ENCODE measurements around the gene CNBP. TPM values are rescaled to one million over a fixed set of nuclear protein-coding genes. Genes with fewer than 3 reads are reported as not detected.

CNBP gene
- total and polyA plus RNA-seq, 2 of the 4 experiments (the other 2 are of a cell fraction): 217 to 223 TPM

DNA sequence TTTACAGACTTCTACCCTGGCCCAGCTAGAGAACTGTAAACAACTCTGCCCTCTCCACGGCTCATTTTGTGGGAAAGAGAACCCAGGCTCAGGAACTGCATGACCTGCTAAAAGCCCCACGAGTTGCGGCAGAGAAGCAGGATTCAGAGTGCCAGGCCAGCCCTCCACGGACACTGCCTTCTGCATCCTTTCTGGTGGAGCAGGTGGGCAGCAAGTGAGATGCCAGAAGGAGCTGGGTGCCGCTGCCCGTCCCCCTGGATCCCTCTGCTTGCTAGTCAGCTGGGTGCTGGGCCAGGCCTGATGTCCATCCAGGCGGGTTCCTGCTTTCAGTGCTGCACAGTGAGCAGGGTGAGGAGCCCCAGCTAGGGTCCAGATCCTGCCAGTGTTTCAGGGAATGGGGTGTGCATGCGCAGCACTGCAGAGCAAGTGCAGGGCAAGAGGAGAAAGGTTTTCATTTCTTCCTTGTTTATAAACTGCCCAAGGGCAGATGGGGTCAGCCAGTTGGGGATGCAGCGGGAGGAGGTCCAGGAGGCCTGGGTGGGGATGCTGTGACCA is 56.9 kb downstream of the CNBP start:
- Histone ChIP-seq H2BK5ac (ENCODE audit: low read depth, low read length, poor library complexity, severe bottlenecking) (no peak overlapping the region), H3K4me1 (ENCODE audit: control insufficient read depth, insufficient read depth, low read length) (peaks cover 21% of the 10 kb centered on the region), H3K36me3 (ENCODE audit: control insufficient read depth, insufficient read depth, low read length) (peaks cover 22% of the 10 kb centered on the region), H2BK15ac (ENCODE audit: low read depth, low read length) (no peak overlapping the region), H2AK5ac (ENCODE audit: low read depth, low read length) (no peak overlapping the region), H3K18ac (ENCODE audit: low read depth, low read length) (no peak overlapping the region), H3K79me1 (ENCODE audit: low read depth in 1 of 2, low read length in 2 of 2) (no peaks in the 10 kb centered on the region), H4K8ac (ENCODE audit: low read depth in 2 of 2, low read length in 2 of 2) (no peak overlapping the region), H3K9ac (ENCODE audit: low read depth, low read length) (no peak overlapping the region), H4K20me1 (ENCODE audit: insufficient read depth, low read length) (0 out of 2 replicates have a peak, but pooled peaks cover 3% of the 10 kb centered on the region), H4K91ac (ENCODE audit: insufficient read depth, low read depth, low read length) (no peak overlapping the region), H4K5ac (ENCODE audit: low read depth, low read length) (no peak overlapping the region), H2AK9ac (replicated peaks; ENCODE audit: low read depth, low read length, poor library complexity) (no peak overlapping the region), H2AFZ (replicated peaks; ENCODE audit: low read length, poor library complexity) (no peak overlapping the region), H3K14ac (replicated peaks; ENCODE audit: low read depth, low read length) (no peak overlapping the region), H3K9me3 (ENCODE audit: control insufficient read depth, insufficient read depth, low read length) (no peaks in the 10 kb centered on the region), H3K27ac (ENCODE audit: insufficient read depth, low read length) (no peak overlapping the region), H3K23ac (ENCODE audit: low read depth, low read length) (no peak overlapping the region), H3K4ac (ENCODE audit: low read depth, low read length) (no peak overlapping the region), H2BK20ac (ENCODE audit: low read depth, low read length) (no peak overlapping the region), H3K27me3 (ENCODE audit: control insufficient read depth, insufficient read depth, low read length) (no peaks in the 10 kb centered on the region), H3K9me1 (ENCODE audit: insufficient read depth, low read length) (peaks cover 14% of the 10 kb centered on the region), H3K4me3 (ENCODE audit: insufficient read depth, low read depth, low read length) (no peak overlapping the region), H3K4me2 (ENCODE audit: low read depth, low read length) (no peak overlapping the region), H2BK120ac (ENCODE audit: low read depth, low read length) (no peak overlapping the region), H3K56ac (ENCODE audit: extremely low read depth, insufficient read depth, low read length) (no peak overlapping the region)
- dilution Hi-C loops (cut with HindIII; ENCODE audit: low sequenced_read_pairs, unreplicated experiment): no loop called here
- in situ Hi-C loops (cut with MboI; ENCODE audit: low sequenced_read_pairs): no loop called here
- POLR2A ChIA-PET (ENCODE audit: unreplicated experiment): no interaction called here
- no peak for ATAC-seq (ENCODE audit: low read depth)
- TF ChIP-seq RCOR1 (IDR thresholded peaks at IDR 0.05; ENCODE audit: insufficient replicate concordance, low read length) (no peak), MXI1 (IDR thresholded peaks at IDR 0.05; ENCODE audit: borderline replicate concordance, low read depth, low read length) (no peak), MAFK (IDR thresholded peaks at IDR 0.05; ENCODE audit: low read depth, low read length) (no peak), CHD1 (IDR thresholded peaks at IDR 0.05; ENCODE audit: low read depth, low read length) (no peak), FOS (IDR thresholded peaks at IDR 0.05; ENCODE audit: low read depth, low read length) (no peak), MAZ (IDR thresholded peaks at IDR 0.05; ENCODE audit: borderline replicate concordance, low read depth, low read length) (no peak), RFX5 (IDR thresholded peaks at IDR 0.05; ENCODE audit: low read depth, low read length) (no peak), CEBPB (IDR thresholded peaks at IDR 0.05; ENCODE audit: low read depth, low read length) (no peak), BHLHE40 (IDR thresholded peaks at IDR 0.05; ENCODE audit: low read depth, low read length) (no peak), POLR2A (IDR thresholded peaks at IDR 0.05; ENCODE audit: low read depth, low read length) (no peak), NFE2L2 (IDR thresholded peaks at IDR 0.05; ENCODE audit: low read depth, low read length) (no peak), SMC3 (IDR thresholded peaks at IDR 0.05; ENCODE audit: low read depth, low read length) (no peak), RAD21 (IDR thresholded peaks at IDR 0.05; ENCODE audit: low read length) (no peak)
- TF ChIP-seq, protein P1, sequence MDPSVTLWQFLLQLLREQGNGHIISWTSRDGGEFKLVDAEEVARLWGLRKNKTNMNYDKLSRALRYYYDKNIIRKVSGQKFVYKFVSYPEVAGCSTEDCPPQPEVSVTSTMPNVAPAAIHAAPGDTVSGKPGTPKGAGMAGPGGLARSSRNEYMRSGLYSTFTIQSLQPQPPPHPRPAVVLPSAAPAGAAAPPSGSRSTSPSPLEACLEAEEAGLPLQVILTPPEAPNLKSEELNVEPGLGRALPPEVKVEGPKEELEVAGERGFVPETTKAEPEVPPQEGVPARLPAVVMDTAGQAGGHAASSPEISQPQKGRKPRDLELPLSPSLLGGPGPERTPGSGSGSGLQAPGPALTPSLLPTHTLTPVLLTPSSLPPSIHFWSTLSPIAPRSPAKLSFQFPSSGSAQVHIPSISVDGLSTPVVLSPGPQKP (IDR thresholded peaks at IDR 0.05; ENCODE audit: borderline replicate concordance, low read depth, low read length): no peak
- TF ChIP-seq, protein P2, sequence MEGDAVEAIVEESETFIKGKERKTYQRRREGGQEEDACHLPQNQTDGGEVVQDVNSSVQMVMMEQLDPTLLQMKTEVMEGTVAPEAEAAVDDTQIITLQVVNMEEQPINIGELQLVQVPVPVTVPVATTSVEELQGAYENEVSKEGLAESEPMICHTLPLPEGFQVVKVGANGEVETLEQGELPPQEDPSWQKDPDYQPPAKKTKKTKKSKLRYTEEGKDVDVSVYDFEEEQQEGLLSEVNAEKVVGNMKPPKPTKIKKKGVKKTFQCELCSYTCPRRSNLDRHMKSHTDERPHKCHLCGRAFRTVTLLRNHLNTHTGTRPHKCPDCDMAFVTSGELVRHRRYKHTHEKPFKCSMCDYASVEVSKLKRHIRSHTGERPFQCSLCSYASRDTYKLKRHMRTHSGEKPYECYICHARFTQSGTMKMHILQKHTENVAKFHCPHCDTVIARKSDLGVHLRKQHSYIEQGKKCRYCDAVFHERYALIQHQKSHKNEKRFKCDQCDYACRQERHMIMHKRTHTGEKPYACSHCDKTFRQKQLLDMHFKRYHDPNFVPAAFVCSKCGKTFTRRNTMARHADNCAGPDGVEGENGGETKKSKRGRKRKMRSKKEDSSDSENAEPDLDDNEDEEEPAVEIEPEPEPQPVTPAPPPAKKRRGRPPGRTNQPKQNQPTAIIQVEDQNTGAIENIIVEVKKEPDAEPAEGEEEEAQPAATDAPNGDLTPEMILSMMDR (conservative IDR thresholded peaks at IDR 0.05; ENCODE audit: low read depth, low read length): no peak
- TF ChIP-seq, protein P3, sequence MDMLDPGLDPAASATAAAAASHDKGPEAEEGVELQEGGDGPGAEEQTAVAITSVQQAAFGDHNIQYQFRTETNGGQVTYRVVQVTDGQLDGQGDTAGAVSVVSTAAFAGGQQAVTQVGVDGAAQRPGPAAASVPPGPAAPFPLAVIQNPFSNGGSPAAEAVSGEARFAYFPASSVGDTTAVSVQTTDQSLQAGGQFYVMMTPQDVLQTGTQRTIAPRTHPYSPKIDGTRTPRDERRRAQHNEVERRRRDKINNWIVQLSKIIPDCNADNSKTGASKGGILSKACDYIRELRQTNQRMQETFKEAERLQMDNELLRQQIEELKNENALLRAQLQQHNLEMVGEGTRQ (IDR thresholded peaks at IDR 0.05; ENCODE audit: low read depth, low read length): no peak
- intact Hi-C loops (cut with micrococcal nuclease): no loop called here
- CTCF ChIA-PET: interaction anchor here (0.8 to 1.4 kb wide), 2 partner anchors 9 to 73 kb away, joined by 3 to 5 read pairs; no protein-coding TSS in a partner anchor
- no TSS peak for BruUV-seq (replicated peaks)
- no peak for DNase-seq
- WGBS, 2 experiments (ENCODE audit: extremely low coverage in 2 of 2, insufficient read length in 1 of 2): 96% methylated on average over 4 of the region's 9 CpGs; no CpG with 5 or more reads in 1 of the 2 experiments
